HG03439 (cell line): ENCODE data around the gene SGPP2.

Experiments used
- ATAC-seq: cut with Tn5 transposase; IDR thresholded peaks from one replicate; pipeline ENCODE4 v1.9.1; 2021; ENCODE audit warnings: mild to moderate bottlenecking, moderate library complexity; ENCODE audit not compliant: unreplicated experiment

Gene SGPP2

GRCh38 chr2:222459983-222460382 lies 35.6 kb downstream of the SGPP2 start:
- ATAC-seq = no peak

- no peak for ATAC-seq
Observed at GRCh38 chr2:222465746-222466145, 41.4 kb downstream of the SGPP2 start.

- no peak for ATAC-seq
Observed at GRCh38 chr2:222468346-222468745, 44.0 kb downstream of the SGPP2 start.

GRCh38 chr2:222470802-222471468 lies 46.6 kb downstream of the SGPP2 start:
- ATAC-seq = no peak

- ATAC-seq = no peak
Observed at GRCh38 chr2:222477962-222478608, 53.7 kb downstream of the SGPP2 start.

GRCh38 chr2:222479859-222480258 lies 55.5 kb downstream of the SGPP2 start:
- no peak for ATAC-seq

GRCh38 chr2:222480497-222480896 lies 56.2 kb downstream of the SGPP2 start:
- ATAC-seq = no peak

- ATAC-seq = no peak
Observed at GRCh38 chr2:222481941-222482340, 57.6 kb downstream of the SGPP2 start.

- ATAC-seq = no peak
Observed at GRCh38 chr2:222483513-222484039, 59.2 kb downstream of the SGPP2 start.

- ATAC-seq = no peak
Observed at GRCh38 chr2:222485367-222486211, 61.2 kb downstream of the SGPP2 start.

GRCh38 chr2:222490131-222490530 lies 65.8 kb downstream of the SGPP2 start:
- ATAC-seq = no peak

- no peak for ATAC-seq
Observed at GRCh38 chr2:222492683-222493082, 68.3 kb downstream of the SGPP2 start.

- no peak for ATAC-seq
Observed at GRCh38 chr2:222494104-222494739, 69.9 kb downstream of the SGPP2 start.

GRCh38 chr2:222495388-222495787 lies 71.0 kb downstream of the SGPP2 start:
- ATAC-seq = no peak

GRCh38 chr2:222499226-222499625 lies 74.9 kb downstream of the SGPP2 start:
- no peak for ATAC-seq

- ATAC-seq = no peak
Observed at GRCh38 chr2:222504191-222504590, 79.8 kb downstream of the SGPP2 start.

- ATAC-seq = peak; percentile 93
Observed at GRCh38 chr2:222504719-222505118, 80.4 kb downstream of the SGPP2 start.

- ATAC-seq = no peak
Observed at GRCh38 chr2:222506230-222506935, 82.0 kb downstream of the SGPP2 start.

GRCh38 chr2:222514901-222515300 lies 90.6 kb downstream of the SGPP2 start:
- no peak for ATAC-seq

GRCh38 chr2:222518570-222519381 lies 94.4 kb downstream of the SGPP2 start:
- no peak for ATAC-seq
